GM19099 (cell line): Measurements from ENCODE around the gene FETUB.

Source experiments
- POLR2A ChIP-seq: IDR thresholded peaks from 3 replicates; pipeline ENCODE4 v1.6.1; 2011; ENCODE audit warnings: low read depth; ENCODE audit not compliant: insufficient read length; ENCODE audit errors: extremely low read depth

FETUB gene

GRCh38 chr3:186669378-186670084 is 29.3 kb downstream of the FETUB start:
- no peak for TF ChIP-seq POLR2A

GRCh38 chr3:186670155-186670554 is 30.0 kb downstream of the FETUB start:
- TF ChIP-seq POLR2A, result no peak

GRCh38 chr3:186671051-186671450 is 30.9 kb downstream of the FETUB start:
- no peak for TF ChIP-seq POLR2A

GRCh38 chr3:186678604-186679003 is 38.4 kb downstream of the FETUB start:
- TF ChIP-seq POLR2A, result no peak

- TF ChIP-seq POLR2A, result no peak
Observed at GRCh38 chr3:186679151-186679550, 39.0 kb downstream of the FETUB start.

GRCh38 chr3:186680869-186681268 is 40.7 kb downstream of the FETUB start:
- no peak for TF ChIP-seq POLR2A

DNA sequence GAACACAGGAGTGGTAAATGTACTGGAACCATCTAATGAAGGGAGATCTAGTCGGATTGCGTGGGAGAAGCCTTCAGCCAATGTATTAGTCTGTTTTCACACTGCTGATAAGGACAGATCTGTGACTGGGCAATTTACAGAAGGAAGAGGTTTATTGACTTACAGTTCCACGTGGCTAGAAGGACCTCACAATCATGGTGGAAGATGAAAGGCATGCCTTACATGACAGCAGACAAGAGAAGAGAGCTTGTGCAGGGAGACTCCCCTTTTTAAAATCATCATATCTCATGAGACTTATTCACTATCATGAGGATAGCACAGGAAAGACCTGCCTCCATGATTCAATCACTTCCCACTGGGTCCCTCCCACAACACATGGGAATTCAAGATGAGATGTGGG is 42.6 kb downstream of the FETUB start:
- no peak for TF ChIP-seq POLR2A

DNA sequence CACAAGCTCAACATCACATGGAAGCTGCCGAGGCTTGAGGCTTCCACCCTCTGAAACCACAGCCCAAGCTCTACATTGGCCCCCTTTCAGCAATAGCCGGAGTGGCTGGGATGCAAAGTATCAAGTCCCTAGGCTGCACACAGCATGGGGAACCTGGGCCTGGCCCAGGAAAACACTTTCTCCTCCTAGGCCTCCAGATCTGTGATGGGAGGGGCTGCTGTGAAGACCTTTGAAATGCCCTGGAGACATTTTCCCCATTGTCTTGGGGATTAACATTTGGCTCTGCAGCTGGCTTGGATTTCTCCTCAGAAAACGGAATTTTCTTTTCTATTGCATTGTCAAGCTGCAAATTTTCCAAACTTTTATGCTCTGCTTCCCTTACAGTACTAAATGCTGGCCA is 43.8 kb downstream of the FETUB start:
- TF ChIP-seq POLR2A, result no peak

GRCh38 chr3:186687120-186687651 is 47.0 kb downstream of the FETUB start:
- TF ChIP-seq POLR2A, result no peak

DNA sequence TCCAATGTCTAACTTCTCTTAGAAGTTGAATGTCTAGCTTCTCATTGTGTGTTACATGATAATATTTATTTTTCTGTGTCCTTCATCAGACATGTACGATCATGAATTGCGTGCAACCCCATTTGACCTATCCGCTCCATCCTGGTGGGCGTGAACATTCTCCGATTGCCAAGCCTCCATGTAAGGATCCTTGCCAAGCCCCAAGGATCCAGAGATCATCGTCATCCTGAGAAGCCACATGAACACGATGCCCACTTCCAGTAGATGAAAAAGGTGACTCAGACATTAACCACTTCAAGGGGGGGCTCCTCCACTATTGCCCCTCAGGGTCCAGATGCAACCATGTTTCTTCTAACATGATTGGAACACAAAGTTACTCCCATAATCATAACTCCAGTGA is 51.5 kb downstream of the FETUB start:
- no peak for TF ChIP-seq POLR2A

- TF ChIP-seq POLR2A, result no peak
Observed at GRCh38 chr3:186693843-186694242, 53.6 kb downstream of the FETUB start.

GRCh38 chr3:186694288-186695032 is 54.3 kb downstream of the FETUB start:
- TF ChIP-seq POLR2A, result no peak

DNA sequence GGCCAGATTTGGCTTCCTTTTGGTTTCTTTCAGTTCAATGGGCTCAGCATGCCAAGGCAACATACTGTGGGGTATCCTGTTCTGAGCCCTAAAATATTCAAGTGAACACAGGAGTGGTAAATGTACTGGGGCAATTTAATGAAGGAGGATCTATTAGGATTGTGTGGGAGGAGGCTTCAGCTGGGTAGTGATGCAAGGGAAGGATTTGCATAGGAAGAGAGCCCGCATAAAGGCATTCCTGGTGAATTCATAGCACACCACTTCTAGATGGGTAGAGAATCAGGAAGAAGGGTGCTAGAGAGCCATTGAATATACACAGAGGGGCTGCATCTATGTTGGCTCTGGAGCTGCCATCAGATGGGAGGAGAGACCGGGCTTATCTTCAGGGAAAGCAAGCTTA is 56.3 kb downstream of the FETUB start:
- TF ChIP-seq POLR2A, result no peak

DNA sequence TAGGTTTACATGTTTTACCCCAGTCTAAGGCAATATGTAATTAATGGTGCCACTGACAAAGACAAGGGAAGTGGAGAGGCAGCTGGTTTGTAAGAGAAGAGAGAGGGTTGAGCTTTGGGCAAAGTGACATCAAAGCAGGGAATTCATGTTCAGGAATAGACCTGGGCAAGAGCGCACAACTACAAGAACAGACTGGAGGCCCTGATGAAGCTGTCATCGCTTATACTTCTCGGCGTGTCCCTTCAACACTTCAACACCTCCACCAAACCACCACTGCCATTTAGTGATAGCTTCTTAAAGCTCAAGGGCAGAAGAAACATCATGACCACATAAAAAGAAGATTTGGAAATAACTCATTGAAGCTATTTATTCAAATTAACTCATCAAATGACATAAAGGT is 57.3 kb downstream of the FETUB start:
- no peak for TF ChIP-seq POLR2A

- TF ChIP-seq POLR2A, result no peak
Observed at GRCh38 chr3:186700267-186700666, 60.1 kb downstream of the FETUB start.
